B cell (primary cell): ENCODE measurements around the gene LIPH. TPM values are rescaled to one million over a fixed set of nuclear protein-coding genes. Genes with fewer than 3 reads are reported as not detected.

Source experiments
- ATAC-seq: fragments of 200-7000 bp; cut with Tn5 transposase; one replicate; pipeline ENCODE4 v1.10.0; 2021; ENCODE audit warnings: low read depth, mild to moderate bottlenecking, moderate number of reproducible peaks, moderate library complexity
- CTCF ChIA-PET: fragments of 350-600 bp; sonication (Branson Sonifier 250); formaldehyde crosslinking; loops from one replicate; lab custom pipeline; 2021; ENCODE audit warnings: antibody characterized with exemption, inconsistent platforms; lab: Charles Lee
- POLR2A ChIA-PET: fragments of 350-600 bp; sonication (Branson Sonifier 250); formaldehyde crosslinking; loops from one replicate; lab custom pipeline; 2021; ENCODE audit warnings: antibody characterized with exemption; lab: Charles Lee
- DNase-seq: peaks from one replicate; pipeline ENCODE4 v3.0.0; 2013
- H2AFZ ChIP-seq: 2 replicates; pipeline ENCODE4 v1.6.1; 2012; ENCODE audit warnings: mild to moderate bottlenecking, low read depth, low read length; ENCODE audit not compliant: insufficient read depth, poor library complexity, severe bottlenecking
- H3K27ac ChIP-seq, 2 donors: 1 replicate in 1 of 2; 2 replicates in 1 of 2; pipeline ENCODE4 v1.5.1; 2012 to 2013; ENCODE audit warnings: low read length in 2 of 2, mild to moderate bottlenecking in 2 of 2, moderate library complexity in 1 of 2
- H3K27me3 ChIP-seq, 4 experiments: fragments of 200-600 bp in 1 of 4; sonication (generic) in 1 of 4; replicated peaks in 1 of 4; 1 replicate in 2 of 4; 2 replicates in 2 of 4; pipeline versions ENCODE4 v1.6.1 to v1.7.0; 2013 to 2016; ENCODE audit warnings: low read length in 3 of 4, mild to moderate bottlenecking in 2 of 4, mixed read lengths in 1 of 4, moderate library complexity in 1 of 4; ENCODE audit not compliant: insufficient read depth in 4 of 4, control insufficient read depth in 3 of 4; ENCODE audit errors: control extremely low read depth in 1 of 4
- H3K36me3 ChIP-seq, 2 experiments: replicated peaks in 1 of 2; 1 replicate in 1 of 2; 2 replicates in 1 of 2; pipeline versions ENCODE4 v1.6.1 to v1.7.1; 2013; ENCODE audit warnings: low read length in 1 of 2; ENCODE audit not compliant: insufficient read depth in 2 of 2, control insufficient read depth in 1 of 2; ENCODE audit errors: control extremely low read depth in 1 of 2, extremely low read depth in 1 of 2
- H3K4me1 ChIP-seq, 2 donors: fragments of 200-600 bp in 1 of 2; sonication (generic) in 1 of 2; 1 replicate in 1 of 2; 2 replicates in 1 of 2; pipeline versions ENCODE4 v1.5.1 to v1.6.1; 2013 to 2017; ENCODE audit warnings: low read length in 2 of 2; ENCODE audit not compliant: control insufficient read depth in 2 of 2, insufficient read depth in 2 of 2
- H3K4me2 ChIP-seq: replicated peaks from 2 replicates; pipeline ENCODE3; 2012; ENCODE audit warnings: mild to moderate bottlenecking, low read depth, low read length; ENCODE audit not compliant: poor library complexity, severe bottlenecking
- H3K4me3 ChIP-seq, 5 experiments: fragments of 200-600 bp in 1 of 5; sonication (generic) in 1 of 5; 1 replicate in 3 of 5; 2 replicates in 2 of 5; pipeline versions ENCODE4 v1.5.1 to v1.7.0; 2011 to 2016; ENCODE audit warnings: low read length in 4 of 5, mild to moderate bottlenecking in 4 of 5, low read depth in 2 of 5, control low read depth in 1 of 5, moderate library complexity in 1 of 5; ENCODE audit not compliant: insufficient read depth in 1 of 5; ENCODE audit errors: control extremely low read depth in 1 of 5, extremely low read depth in 1 of 5
- H3K79me2 ChIP-seq: fragments of 200-600 bp; sonication (generic); one replicate; pipeline ENCODE4 v1.6.0; 2016; ENCODE audit warnings: low read length; ENCODE audit not compliant: control insufficient read depth, insufficient read depth
- H3K9ac ChIP-seq: fragments of 200-600 bp; sonication (generic); 2 replicates; pipeline ENCODE4 v1.6.1; 2017; ENCODE audit warnings: mild to moderate bottlenecking, low read length, moderate library complexity
- H3K9me3 ChIP-seq, 3 donors: one replicate each; pipeline versions ENCODE4 v1.6.1 to v1.7.1; 2013; ENCODE audit warnings: low read length in 2 of 3; ENCODE audit not compliant: control insufficient read depth in 2 of 3, insufficient read depth in 1 of 3; ENCODE audit errors: control extremely low read depth in 1 of 3
- H4K20me1 ChIP-seq: 2 replicates; pipeline ENCODE4 v1.6.0; 2012; ENCODE audit warnings: mild to moderate bottlenecking, low read length; ENCODE audit not compliant: insufficient read depth, control insufficient read depth, poor library complexity, severe bottlenecking
- H3K27ac Mint-ChIP-seq: one replicate; pipeline ENCODE4 v1.8.0; 2021; ENCODE audit warnings: mixed read lengths
- H3K27me3 Mint-ChIP-seq: one replicate; pipeline ENCODE4 v1.8.0; 2021; ENCODE audit warnings: mixed read lengths
- H3K4me1 Mint-ChIP-seq: one replicate; pipeline ENCODE4 v1.8.0; 2021; ENCODE audit warnings: mixed read lengths
- H3K4me3 Mint-ChIP-seq: one replicate; pipeline ENCODE4 v1.8.0; 2021; ENCODE audit warnings: mixed read lengths
- H3K9me3 Mint-ChIP-seq: one replicate; pipeline ENCODE4 v1.8.0; 2022; ENCODE audit warnings: mixed read lengths; ENCODE audit not compliant: insufficient read depth
- EZH2 ChIP-seq: IDR thresholded peaks from 2 replicates; pipeline ENCODE4 v1.6.1; 2012; ENCODE audit warnings: borderline replicate concordance, low read depth, mild to moderate bottlenecking, moderate library complexity, low read length; ENCODE audit not compliant: insufficient read depth, poor library complexity, severe bottlenecking
- WGBS: methylation state at CpG from one replicate; pipeline ENCODE4 v1.1.5; 2013; ENCODE audit warnings: missing lambda C conversion rate; ENCODE audit not compliant: insufficient coverage; 5-methylcytosine and 5-hydroxymethylcytosine counted together
- intact Hi-C: fragments of 100-400 bp; cut with micrococcal nuclease; formaldehyde crosslinking; loops from one replicate; pipeline ENCODE4 v1.10.0; 2022
- polyA plus RNA-seq: library from polyadenylated mRNA; depleted of rRNA; stranded (reverse); fragments of >200 nt; gene quantifications from 2 replicates; pipeline ENCODE4 v1.2.3, GENCODE V29; 2012
- total RNA-seq, 2 donors: library from RNA; stranded (reverse); fragments of 120-200 nt in 1 of 2; gene quantifications; 1 replicate in 1 of 2; 2 replicates in 1 of 2; pipeline versions ENCODE4 v1.2.3 to v1.2.4, GENCODE V29; 2013 to 2022
- TF ChIP-seq, protein P1 (sequence below): fragments of 200-600 bp; IDR thresholded peaks from one replicate; pipeline ENCODE4 v1.8.0; 2022; ENCODE audit warnings: antibody characterized with exemption, mild to moderate bottlenecking

The LIPH gene
- total and polyA plus RNA-seq, 2 donors (not counting 1 experiment from before 2014, with no cell fraction given), result not detected

DNA sequence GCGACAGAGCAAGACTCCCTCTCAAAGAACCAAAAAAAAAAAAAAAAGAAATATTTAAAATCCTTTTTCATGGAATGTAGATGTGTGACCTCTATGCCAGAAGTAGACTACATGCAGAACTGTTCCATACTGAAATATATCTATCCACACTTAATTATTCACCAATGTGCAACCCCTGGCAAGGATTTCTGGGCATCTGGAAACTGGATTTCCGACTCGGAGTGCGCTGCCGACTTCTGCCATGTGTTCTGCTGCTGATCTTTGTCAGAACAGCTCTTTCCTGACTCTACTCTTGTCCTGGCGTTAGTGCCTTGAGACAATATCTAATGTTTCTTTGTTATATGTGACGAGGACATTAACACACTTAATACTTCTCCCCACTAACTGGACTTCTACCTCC, 11.7 kb downstream of the LIPH start:
- WGBS, result no CpG with 5 or more reads among the region's 7 CpGs
- H3K4me3 ChIP-seq, result no peak overlapping the region
- H3K4me1 Mint-ChIP-seq, result peaks cover 8% of the 10 kb centered on the region
- no peak overlapping the region for H2AFZ ChIP-seq
- H3K4me1 ChIP-seq, result peaks cover 6% of the 10 kb centered on the region in 2 donors
- no peak overlapping the region for H3K4me2 ChIP-seq
- no peaks in the 10 kb centered on the region for H3K9me3 ChIP-seq
- H4K20me1 ChIP-seq, result no peaks in the 10 kb centered on the region
- CTCF ChIA-PET, result no interaction called here
- H3K36me3 ChIP-seq, result no peaks in the 10 kb centered on the region
- TF ChIP-seq, protein P1, sequence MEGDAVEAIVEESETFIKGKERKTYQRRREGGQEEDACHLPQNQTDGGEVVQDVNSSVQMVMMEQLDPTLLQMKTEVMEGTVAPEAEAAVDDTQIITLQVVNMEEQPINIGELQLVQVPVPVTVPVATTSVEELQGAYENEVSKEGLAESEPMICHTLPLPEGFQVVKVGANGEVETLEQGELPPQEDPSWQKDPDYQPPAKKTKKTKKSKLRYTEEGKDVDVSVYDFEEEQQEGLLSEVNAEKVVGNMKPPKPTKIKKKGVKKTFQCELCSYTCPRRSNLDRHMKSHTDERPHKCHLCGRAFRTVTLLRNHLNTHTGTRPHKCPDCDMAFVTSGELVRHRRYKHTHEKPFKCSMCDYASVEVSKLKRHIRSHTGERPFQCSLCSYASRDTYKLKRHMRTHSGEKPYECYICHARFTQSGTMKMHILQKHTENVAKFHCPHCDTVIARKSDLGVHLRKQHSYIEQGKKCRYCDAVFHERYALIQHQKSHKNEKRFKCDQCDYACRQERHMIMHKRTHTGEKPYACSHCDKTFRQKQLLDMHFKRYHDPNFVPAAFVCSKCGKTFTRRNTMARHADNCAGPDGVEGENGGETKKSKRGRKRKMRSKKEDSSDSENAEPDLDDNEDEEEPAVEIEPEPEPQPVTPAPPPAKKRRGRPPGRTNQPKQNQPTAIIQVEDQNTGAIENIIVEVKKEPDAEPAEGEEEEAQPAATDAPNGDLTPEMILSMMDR, result no peak
- no peak for TF ChIP-seq EZH2
- no peak for ATAC-seq
- no peaks in the 10 kb centered on the region for H3K27me3 ChIP-seq
- no peak overlapping the region for H3K27ac ChIP-seq
- H3K9ac ChIP-seq, result no peak overlapping the region
- DNase-seq, result no peak
- POLR2A ChIA-PET, result no interaction called here
- intact Hi-C loops, result no loop called here
- H3K4me3 Mint-ChIP-seq, result no peak overlapping the region
- H3K9me3 Mint-ChIP-seq, result no peaks in the 10 kb centered on the region
- no peaks in the 10 kb centered on the region for H3K79me2 ChIP-seq
- peaks cover 11% of the 10 kb centered on the region for H3K27me3 Mint-ChIP-seq
- no peak overlapping the region for H3K27ac Mint-ChIP-seq

DNA sequence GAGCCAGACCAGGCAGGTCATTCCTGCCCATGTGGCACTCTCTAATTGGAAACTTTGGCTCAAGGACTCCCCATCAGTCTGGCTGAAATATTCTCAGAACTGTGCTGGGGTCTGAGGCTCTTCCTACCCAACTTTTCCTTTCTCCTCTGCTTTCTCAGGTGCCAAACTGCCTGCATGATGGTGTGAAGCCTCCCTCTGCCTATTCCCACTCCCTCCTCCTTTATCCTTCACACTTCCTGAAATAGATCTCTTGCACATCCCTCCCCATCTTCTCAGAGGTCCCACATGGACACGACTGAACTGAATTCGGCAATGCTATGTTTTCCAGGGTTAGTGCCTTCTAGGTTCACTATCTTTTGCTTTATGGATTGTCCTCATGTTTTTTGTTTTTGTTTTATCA, 12.5 kb downstream of the LIPH start:
- H3K4me1 Mint-ChIP-seq, result peaks cover 8% of the 10 kb centered on the region
- POLR2A ChIA-PET, result no interaction called here
- peaks cover 11% of the 10 kb centered on the region for H3K27me3 Mint-ChIP-seq
- Histone ChIP-seq H3K9ac (no peak overlapping the region), H3K9me3 (no peaks in the 10 kb centered on the region), H3K36me3 (no peaks in the 10 kb centered on the region), H3K4me3 (no peak overlapping the region), H2AFZ (no peak overlapping the region), H3K27me3 (no peaks in the 10 kb centered on the region), H3K79me2 (no peaks in the 10 kb centered on the region), H3K4me2 (no peak overlapping the region), H3K27ac (no peak overlapping the region), H4K20me1 (no peaks in the 10 kb centered on the region), H3K4me1 (peaks cover 6% of the 10 kb centered on the region in 2 donors)
- H3K4me3 Mint-ChIP-seq, result no peak overlapping the region
- no peak overlapping the region for H3K27ac Mint-ChIP-seq
- intact Hi-C loops, result no loop called here
- CTCF ChIA-PET, result no interaction called here
- no peaks in the 10 kb centered on the region for H3K9me3 Mint-ChIP-seq
- 60% methylated on average over 1 of the region's 2 CpGs for WGBS
- no peak for DNase-seq
- TF ChIP-seq, protein P1, result no peak
- no peak for TF ChIP-seq EZH2
- no peak for ATAC-seq
